Measurements from ENCODE around the gene SASH1.

- TF ChIP-seq TSHZ1 (tag by site-specific recombination; IDR thresholded peaks at IDR 0.05; ENCODE audit: borderline replicate concordance) (no peak), TRIM28 (IDR thresholded peaks at IDR 0.05; ENCODE audit: borderline replicate concordance, low read length) (no peak), ZNF416 (tag by site-specific recombination; IDR thresholded peaks at IDR 0.05) (no peak)
These were observed 161.1 kb downstream of the SASH1 start for GRCh38 chr6:148503703-148504102.

Measured in HEK293 (cell line).